HS-5 (cell line): ENCODE data around the gene HDAC8.
"Not testable (repeated sequence)": the region's sequence is repeated elsewhere in the genome, so short reads cannot be mapped to it uniquely, and the experiment has no call there.

Experiments used
- DNase-seq: peaks from one replicate; pipeline ENCODE4 v3.0.0-alpha.2; 2012; ENCODE audit warnings: low read depth

HDAC8 gene

GRCh38 chrX:72532366-72532765 lies 40.3 kb downstream of the HDAC8 start:
- peak; percentile 13 for DNase-seq

DNA sequence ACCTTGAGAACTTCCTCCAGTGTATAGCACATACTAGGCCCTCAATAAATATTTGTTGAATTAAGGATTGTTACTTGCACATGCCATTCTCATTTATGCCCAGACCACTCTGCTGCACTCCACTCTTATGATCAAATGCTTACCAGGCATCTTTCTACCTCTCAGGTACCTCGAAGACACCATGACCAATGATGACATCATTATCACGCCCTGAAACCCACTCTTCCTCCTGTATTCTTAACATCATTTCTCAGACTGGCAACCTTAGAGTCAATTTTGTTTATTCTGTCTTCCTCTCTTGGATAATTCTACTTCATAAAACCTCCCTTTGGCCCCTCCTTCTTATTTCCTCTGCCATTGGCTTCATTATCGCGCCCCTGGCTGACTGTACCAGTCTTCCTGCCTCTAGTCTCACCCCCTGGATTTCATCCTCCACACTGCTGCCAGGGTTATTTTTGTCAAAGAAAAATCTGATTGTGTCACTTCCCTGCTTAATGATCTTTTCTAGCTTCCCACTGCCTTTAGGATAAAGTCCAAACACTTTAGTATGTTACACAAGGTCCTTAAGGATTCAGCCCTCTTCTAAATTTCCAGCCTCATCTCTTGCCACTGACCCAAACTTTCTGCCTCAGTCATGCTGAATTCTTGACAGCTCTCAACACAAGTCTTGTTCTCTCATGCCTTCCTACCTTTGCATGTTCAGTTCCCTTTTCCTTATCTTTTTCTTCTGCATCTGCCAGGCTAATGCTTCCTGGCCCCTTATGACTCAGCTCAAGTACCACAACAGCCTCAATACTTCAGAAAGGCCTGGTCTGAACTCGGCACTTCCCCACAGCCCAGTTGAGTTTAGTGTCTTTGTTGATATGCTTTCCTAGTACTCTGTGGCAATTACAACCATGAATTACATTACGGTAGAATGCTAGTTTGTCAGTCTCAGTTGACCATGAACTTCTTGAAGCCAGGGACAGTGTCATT lies 45.8 kb downstream of the HDAC8 start:
- no peak for DNase-seq

- no peak for DNase-seq
These were observed 73.9 kb downstream of the HDAC8 start for GRCh38 chrX:72498782-72499181.

DNA sequence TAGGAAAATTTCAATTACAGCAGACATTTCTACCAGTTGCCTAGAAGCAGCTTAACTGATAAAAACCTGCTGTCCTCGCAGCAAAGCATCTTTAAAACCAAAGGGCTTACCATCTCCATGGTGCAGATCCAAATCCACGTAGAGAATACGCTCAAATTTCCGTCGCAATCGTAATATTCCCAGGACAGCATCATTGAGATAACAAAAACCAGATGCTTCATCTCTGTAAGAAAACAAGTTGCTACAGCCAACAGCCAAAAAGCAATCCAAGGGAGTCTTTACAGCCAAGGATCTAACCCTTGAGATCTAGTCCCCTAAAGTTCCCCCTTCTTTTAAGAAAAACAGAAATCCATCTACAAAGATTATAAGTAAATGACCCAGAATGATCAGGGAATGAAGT lies 77.6 kb downstream of the HDAC8 start:
- no peak for DNase-seq

- DNase-seq: no peak
These were observed 80.1 kb downstream of the HDAC8 start for GRCh38 chrX:72492499-72492898.

- not testable (repeated sequence) for DNase-seq
These were observed 82.4 kb downstream of the HDAC8 start for GRCh38 chrX:72490221-72490620.

DNA sequence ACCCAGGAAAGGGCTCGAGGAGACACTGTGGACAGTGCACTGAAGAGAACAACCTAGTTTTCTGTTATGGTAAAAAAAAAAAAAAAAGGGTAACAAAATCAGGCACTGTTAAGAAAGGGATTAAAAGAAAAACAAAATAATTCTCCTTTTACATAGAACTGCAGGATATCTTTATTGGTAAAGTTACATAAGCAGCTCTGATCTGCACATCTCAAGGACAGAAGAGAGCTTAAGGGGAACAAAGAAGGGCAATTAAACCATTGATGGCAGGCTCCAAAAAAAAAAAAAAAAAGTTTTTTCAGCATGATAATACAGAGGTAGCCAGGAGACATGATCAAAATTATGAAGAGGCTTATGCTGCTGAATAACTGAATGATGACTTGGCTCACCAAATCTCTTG lies 85.0 kb downstream of the HDAC8 start:
- no peak for DNase-seq

GRCh38 chrX:72479324-72480274 lies 93.0 kb downstream of the HDAC8 start:
- DNase-seq: no peak

- DNase-seq: no peak
These were observed 93.8 kb downstream of the HDAC8 start for GRCh38 chrX:72478853-72479252.

DNA sequence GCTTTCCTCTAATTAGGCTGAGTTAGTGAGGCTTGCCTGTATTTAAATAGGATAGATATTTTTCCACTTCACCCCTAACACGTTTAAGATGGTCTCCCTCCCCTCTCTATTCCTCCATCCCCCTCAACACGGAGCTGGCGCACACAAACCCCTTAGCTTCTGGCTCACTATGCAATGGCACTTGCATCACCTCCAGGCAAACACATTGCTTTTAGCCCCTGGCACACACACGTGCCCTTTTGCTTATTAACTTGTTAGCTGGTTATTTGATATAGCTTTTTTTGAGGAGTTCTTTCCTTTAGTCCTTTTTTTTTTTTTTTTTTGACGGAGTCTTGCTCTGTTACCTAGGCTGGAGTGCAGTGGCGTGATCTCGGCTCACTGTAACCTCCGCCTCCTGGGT lies 94.3 kb downstream of the HDAC8 start:
- no peak for DNase-seq

DNA sequence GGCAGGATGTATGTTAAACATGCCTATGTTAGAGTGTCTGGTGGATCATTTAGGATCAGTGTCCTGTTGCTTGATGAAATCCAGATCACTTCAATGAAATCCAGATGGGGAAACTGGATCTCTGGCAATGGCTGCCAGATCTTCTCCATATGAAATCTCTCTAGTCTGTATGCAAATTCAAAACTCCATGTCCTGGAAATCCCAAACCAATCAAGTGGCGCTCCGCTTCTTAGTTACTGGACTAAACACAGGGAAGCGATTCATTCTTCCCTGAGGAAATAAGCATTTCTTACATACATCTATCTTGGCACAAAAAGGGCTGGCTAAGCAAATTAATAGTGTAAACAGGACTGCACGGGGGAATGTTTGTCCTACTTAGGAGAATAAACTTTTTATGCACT lies 94.9 kb downstream of the HDAC8 start:
- no peak for DNase-seq

- no peak for DNase-seq
These were observed 95.3 kb downstream of the HDAC8 start for GRCh38 chrX:72477376-72477775.

GRCh38 chrX:72475952-72476668 lies 96.5 kb downstream of the HDAC8 start:
- no peak for DNase-seq

DNA sequence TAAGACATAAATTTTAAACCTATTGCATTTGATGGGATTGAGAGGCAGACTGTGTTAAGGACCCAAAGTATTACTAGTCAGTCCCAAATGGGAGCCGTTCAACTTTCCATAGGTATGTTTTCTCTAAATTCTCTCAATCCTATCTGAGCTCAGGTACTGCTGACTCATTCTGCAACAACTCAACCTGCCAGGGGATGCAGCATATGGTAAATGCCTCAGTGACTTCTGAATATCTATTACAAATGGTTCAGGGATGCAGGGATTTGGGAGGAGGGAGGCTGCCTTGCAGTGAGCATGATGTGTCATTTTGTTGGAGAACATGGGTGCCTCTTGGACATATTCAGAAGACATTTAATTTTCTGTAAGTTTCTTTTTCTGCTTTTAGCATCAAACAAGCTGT lies 97.3 kb downstream of the HDAC8 start:
- DNase-seq: no peak

DNA sequence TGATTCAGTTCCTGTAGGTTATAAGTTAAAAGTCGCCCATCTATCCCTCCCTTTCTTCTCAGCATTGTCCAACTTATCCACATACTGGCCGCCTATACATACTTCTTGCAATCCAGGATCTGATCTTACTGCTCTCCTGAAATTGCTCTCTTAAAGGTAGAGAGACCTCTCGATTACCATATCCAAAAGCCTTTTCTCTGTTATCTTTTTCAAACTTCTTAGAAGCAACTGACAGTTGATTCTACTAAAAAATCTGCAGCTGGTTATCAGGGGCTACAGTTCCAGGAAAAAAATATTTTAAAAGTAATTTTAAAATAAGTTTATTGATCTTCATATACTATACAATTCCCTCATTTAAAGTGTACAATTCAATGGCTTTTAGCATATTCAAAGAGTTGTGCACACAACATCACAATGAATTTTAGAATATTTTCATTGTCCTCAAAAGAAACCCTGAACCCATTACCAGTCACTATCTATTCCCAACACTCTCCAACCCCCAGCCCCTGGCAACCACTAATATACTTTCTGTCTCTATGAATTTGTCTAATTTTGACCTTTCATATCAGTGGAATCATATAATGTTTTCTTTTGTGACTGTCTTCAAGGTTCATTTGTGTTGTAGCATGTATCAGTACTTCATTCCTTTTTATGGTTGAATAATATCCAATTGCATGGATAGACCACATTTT lies 102.0 kb downstream of the HDAC8 start:
- no peak for DNase-seq

GRCh38 chrX:72470117-72470516 lies 102.5 kb downstream of the HDAC8 start:
- no peak for DNase-seq

- no peak for DNase-seq
These were observed 104.0 kb downstream of the HDAC8 start for GRCh38 chrX:72468607-72469006.

- no peak for DNase-seq
These were observed 105.5 kb downstream of the HDAC8 start for GRCh38 chrX:72467135-72467534.

DNA sequence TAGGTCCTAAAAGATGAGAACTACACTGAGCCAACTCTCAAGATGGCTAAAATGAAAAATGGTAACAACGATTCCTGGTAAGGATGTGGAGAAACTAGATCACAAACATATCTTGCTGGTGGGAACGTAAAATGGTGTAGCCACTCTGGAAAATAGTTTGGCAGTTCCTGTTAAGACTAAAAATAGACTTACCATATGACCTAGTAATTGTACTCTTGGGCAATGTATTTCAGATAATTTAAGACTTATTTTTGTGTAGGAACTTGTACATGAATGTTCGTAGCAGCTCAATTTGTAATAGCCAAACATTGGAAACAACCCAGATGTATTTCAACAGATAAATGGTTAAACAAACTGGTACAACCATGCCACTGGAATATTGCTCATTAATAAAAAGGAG lies 106.2 kb downstream of the HDAC8 start:
- DNase-seq: no peak

DNA sequence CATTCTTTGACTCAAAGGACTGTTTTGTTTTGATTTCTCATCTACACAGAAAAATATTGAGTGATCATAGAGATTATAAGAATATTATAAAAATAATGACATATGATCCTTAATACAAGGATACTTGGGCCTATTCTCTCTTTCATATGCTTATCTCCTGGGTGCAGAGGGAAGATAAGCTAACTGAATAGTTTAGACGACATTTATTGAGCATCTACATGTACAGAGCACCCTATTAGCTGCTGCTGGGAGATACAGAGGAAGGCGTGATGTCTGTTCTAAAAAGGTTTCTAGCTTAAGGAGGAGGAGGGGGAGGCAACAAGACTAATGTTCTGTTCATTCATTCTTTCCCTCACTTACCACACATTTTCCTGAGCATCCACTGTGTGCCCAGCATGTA lies 106.8 kb downstream of the HDAC8 start:
- no peak for DNase-seq

DNA sequence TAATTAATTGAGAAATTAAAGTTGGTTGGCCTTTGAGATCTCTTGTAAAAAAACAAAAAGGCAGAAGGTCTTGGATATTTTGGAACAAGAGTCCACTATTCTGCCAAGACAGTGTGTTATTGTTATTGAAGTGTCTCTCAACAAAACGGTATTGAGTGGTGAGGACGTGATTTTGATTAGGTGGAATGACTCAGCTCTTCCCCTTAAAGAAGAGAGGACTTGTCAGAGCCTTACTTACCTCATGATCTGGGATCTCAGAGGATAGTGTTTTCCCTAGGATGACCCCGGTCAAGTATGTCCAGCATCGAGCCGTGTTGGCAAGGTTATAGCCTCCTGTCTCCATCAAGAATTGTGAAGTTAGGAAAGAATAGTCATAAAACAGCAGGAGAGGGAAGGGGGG lies 110.9 kb downstream of the HDAC8 start:
- DNase-seq: no peak

- no peak for DNase-seq
These were observed 111.4 kb downstream of the HDAC8 start for GRCh38 chrX:72461288-72461687.
